ENCODE results near the gene DUSP22.
"Not testable (repeated sequence)": the region's sequence is repeated elsewhere in the genome, so short reads cannot be mapped to it uniquely, and the experiment has no call there.

Gene DUSP22

GRCh38 chr6:325161-325860 lies 33.0 kb downstream of the DUSP22 start:
- not testable (repeated sequence) for DNase-seq (ENCODE audit: low read depth)

- not testable (repeated sequence) for DNase-seq (ENCODE audit: low read depth)
These were observed 33.8 kb downstream of the DUSP22 start for GRCh38 chr6:326066-326465.

GRCh38 chr6:326896-327537 lies 34.7 kb downstream of the DUSP22 start:
- no peak for DNase-seq (ENCODE audit: low read depth)

GRCh38 chr6:327538-328116 lies 35.3 kb downstream of the DUSP22 start:
- DNase-seq (ENCODE audit: low read depth) = peak; percentile 28

- peak; percentile 91 for DNase-seq (ENCODE audit: low read depth)
These were observed 35.9 kb downstream of the DUSP22 start for GRCh38 chr6:328136-328670.

GRCh38 chr6:328924-329323 lies 36.6 kb downstream of the DUSP22 start:
- no peak for DNase-seq (ENCODE audit: low read depth)

- no peak for DNase-seq (ENCODE audit: low read depth)
These were observed 37.8 kb downstream of the DUSP22 start for GRCh38 chr6:329888-330691.

- DNase-seq (ENCODE audit: low read depth) = no peak
These were observed 38.7 kb downstream of the DUSP22 start for GRCh38 chr6:330948-331347.

GRCh38 chr6:331622-332521 lies 39.6 kb downstream of the DUSP22 start:
- no peak for DNase-seq (ENCODE audit: low read depth)

- no peak for DNase-seq (ENCODE audit: low read depth)
These were observed 40.4 kb downstream of the DUSP22 start for GRCh38 chr6:332671-333070.

GRCh38 chr6:333379-334002 lies 41.2 kb downstream of the DUSP22 start:
- no peak for DNase-seq (ENCODE audit: low read depth)

GRCh38 chr6:334536-335510 lies 42.5 kb downstream of the DUSP22 start:
- no peak for DNase-seq (ENCODE audit: low read depth)

- no peak for DNase-seq (ENCODE audit: low read depth)
These were observed 43.3 kb downstream of the DUSP22 start for GRCh38 chr6:335572-335971.

GRCh38 chr6:336159-337114 lies 44.1 kb downstream of the DUSP22 start:
- DNase-seq (ENCODE audit: low read depth) = no peak

GRCh38 chr6:337805-338368 lies 45.6 kb downstream of the DUSP22 start:
- no peak for DNase-seq (ENCODE audit: low read depth)

GRCh38 chr6:338815-339262 lies 46.6 kb downstream of the DUSP22 start:
- no peak for DNase-seq (ENCODE audit: low read depth)

- no peak for DNase-seq (ENCODE audit: low read depth)
These were observed 47.2 kb downstream of the DUSP22 start for GRCh38 chr6:339480-339879.

Measured in stromal cell of bone marrow (primary cell).